ENCODE data around the gene IL6. TPM values are rescaled to one million over a fixed set of nuclear protein-coding genes. Genes with fewer than 3 reads are reported as not detected.
A peak's percentile ranks its signal among the peaks of the same experiment; 100 is the strongest.

The IL6 gene
- total and polyA plus RNA-seq, 5 donors from 2014 or later = not detected

GRCh38 chr7:22730066-22730710, 3.2 kb downstream of the IL6 start:
- DNase-seq (no peak), ATAC-seq (ENCODE audit: low read depth in 2 of 2) (no peak)
- H3K9me3 Mint-ChIP-seq = peaks cover 0 to 7% (median 0%) of the 10 kb centered on the region in 7 donors
- no peak overlapping the region for H3K27ac Mint-ChIP-seq
- H3K36me3 Mint-ChIP-seq = no peaks in the 10 kb centered on the region
- peaks cover 40% of the 10 kb centered on the region for H3K27me3 Mint-ChIP-seq
- H3K4me1 Mint-ChIP-seq = peaks cover 0 to 21% (median 13%) of the 10 kb centered on the region in 4 donors
- Histone ChIP-seq H3K27me3 (ENCODE audit: control insufficient read depth, insufficient read depth, low read length) (peaks cover 3% of the 10 kb centered on the region), H3K36me3 (ENCODE audit: control insufficient read depth, insufficient read depth, low read length) (no peaks in the 10 kb centered on the region), H3K27ac (ENCODE audit: insufficient read depth, low read length, poor library complexity, severe bottlenecking) (no peak overlapping the region), H3K4me1 (ENCODE audit: control insufficient read depth, insufficient read depth, low read length, poor library complexity, severe bottlenecking) (no peaks in the 10 kb centered on the region), H3K9me3 (ENCODE audit: control insufficient read depth in 2 of 2, low read length in 2 of 2) (no peaks in the 10 kb centered on the region), H3K4me3 (ENCODE audit: low read depth, low read length) (no peak overlapping the region)
- no peak overlapping the region for H3K4me3 Mint-ChIP-seq

GRCh38 chr7:22730921-22731654, 4.1 kb downstream of the IL6 start:
- no peak overlapping the region for H3K4me3 Mint-ChIP-seq
- peaks cover 31% of the 10 kb centered on the region for H3K27me3 Mint-ChIP-seq
- H3K9me3 ChIP-seq (ENCODE audit: control insufficient read depth in 2 of 2, low read length in 2 of 2) = no peaks in the 10 kb centered on the region
- ATAC-seq (ENCODE audit: low read depth in 2 of 2) (no peak), DNase-seq (no peak)
- no peaks in the 10 kb centered on the region for H3K36me3 ChIP-seq (ENCODE audit: control insufficient read depth, insufficient read depth, low read length)
- H3K9me3 Mint-ChIP-seq = peaks cover 0 to 4% (median 0%) of the 10 kb centered on the region in 7 donors
- no peak overlapping the region for H3K27ac Mint-ChIP-seq
- no peaks in the 10 kb centered on the region for H3K36me3 Mint-ChIP-seq
- no peak overlapping the region for H3K27ac ChIP-seq (ENCODE audit: insufficient read depth, low read length, poor library complexity, severe bottlenecking)
- H3K4me1 ChIP-seq (ENCODE audit: control insufficient read depth, insufficient read depth, low read length, poor library complexity, severe bottlenecking) = no peaks in the 10 kb centered on the region
- peaks cover 3% of the 10 kb centered on the region for H3K27me3 ChIP-seq (ENCODE audit: control insufficient read depth, insufficient read depth, low read length)
- H3K4me1 Mint-ChIP-seq = peaks cover 0 to 16% (median 12%) of the 10 kb centered on the region in 4 donors
- H3K4me3 ChIP-seq (ENCODE audit: low read depth, low read length) = no peak overlapping the region

GRCh38 chr7:22731766-22732165, 4.8 kb downstream of the IL6 start:
- Mint-ChIP-seq H3K36me3 (no peaks in the 10 kb centered on the region), H3K4me1 (peaks cover 0 to 11% (median 8%) of the 10 kb centered on the region in 4 donors), H3K27ac (no peak overlapping the region), H3K4me3 (no peak overlapping the region), H3K9me3 (peaks cover 0 to 4% (median 2%) of the 10 kb centered on the region in 7 donors), H3K27me3 (peaks cover 24% of the 10 kb centered on the region)
- Histone ChIP-seq H3K27ac (ENCODE audit: insufficient read depth, low read length, poor library complexity, severe bottlenecking) (no peak overlapping the region), H3K36me3 (ENCODE audit: control insufficient read depth, insufficient read depth, low read length) (no peaks in the 10 kb centered on the region), H3K27me3 (ENCODE audit: control insufficient read depth, insufficient read depth, low read length) (peaks cover 3% of the 10 kb centered on the region), H3K4me3 (ENCODE audit: low read depth, low read length) (no peak overlapping the region), H3K9me3 (ENCODE audit: control insufficient read depth in 2 of 2, low read length in 2 of 2) (no peaks in the 10 kb centered on the region), H3K4me1 (ENCODE audit: control insufficient read depth, insufficient read depth, low read length, poor library complexity, severe bottlenecking) (no peaks in the 10 kb centered on the region)
- DNase-seq = no peak
- ATAC-seq (ENCODE audit: low read depth in 2 of 2) = no peak

GRCh38 chr7:22732556-22733126, 5.6 kb downstream of the IL6 start:
- Histone ChIP-seq H3K27me3 (ENCODE audit: control insufficient read depth, insufficient read depth, low read length) (peaks cover 8% of the 10 kb centered on the region), H3K4me1 (ENCODE audit: control insufficient read depth, insufficient read depth, low read length, poor library complexity, severe bottlenecking) (no peaks in the 10 kb centered on the region), H3K36me3 (ENCODE audit: control insufficient read depth, insufficient read depth, low read length) (no peaks in the 10 kb centered on the region), H3K4me3 (ENCODE audit: low read depth, low read length) (no peak overlapping the region), H3K9me3 (ENCODE audit: control insufficient read depth in 2 of 2, low read length in 2 of 2) (peaks cover 0 to 2% of the 10 kb centered on the region in 2 experiments), H3K27ac (ENCODE audit: insufficient read depth, low read length, poor library complexity, severe bottlenecking) (no peak overlapping the region)
- no peak overlapping the region for H3K27ac Mint-ChIP-seq
- H3K9me3 Mint-ChIP-seq = peaks cover 0 to 10% (median 7%) of the 10 kb centered on the region in 7 donors
- H3K36me3 Mint-ChIP-seq = no peaks in the 10 kb centered on the region
- H3K27me3 Mint-ChIP-seq = peaks cover 16% of the 10 kb centered on the region
- H3K4me1 Mint-ChIP-seq = peaks cover 0 to 6% (median 4%) of the 10 kb centered on the region in 4 donors
- H3K4me3 Mint-ChIP-seq = no peak overlapping the region
- no peak for ATAC-seq (ENCODE audit: low read depth in 2 of 2)
- DNase-seq = peak in 1 of 3 donors; percentile 39

- no peaks in the 10 kb centered on the region for H3K36me3 ChIP-seq (ENCODE audit: control insufficient read depth, insufficient read depth, low read length)
- peaks cover 0 to 2% of the 10 kb centered on the region in 2 experiments for H3K9me3 ChIP-seq (ENCODE audit: control insufficient read depth in 2 of 2, low read length in 2 of 2)
- peaks cover 9% of the 10 kb centered on the region for H3K27me3 ChIP-seq (ENCODE audit: control insufficient read depth, insufficient read depth, low read length)
- no peaks in the 10 kb centered on the region for H3K4me1 ChIP-seq (ENCODE audit: control insufficient read depth, insufficient read depth, low read length, poor library complexity, severe bottlenecking)
- H3K27ac ChIP-seq (ENCODE audit: insufficient read depth, low read length, poor library complexity, severe bottlenecking) = no peak overlapping the region
- Mint-ChIP-seq H3K36me3 (no peaks in the 10 kb centered on the region), H3K27me3 (peaks cover 5% of the 10 kb centered on the region), H3K4me1 (peaks cover 0 to 5% (median 2%) of the 10 kb centered on the region in 4 donors), H3K9me3 (peaks cover 0 to 12% (median 7%) of the 10 kb centered on the region in 7 donors), H3K4me3 (no peak overlapping the region), H3K27ac (no peak overlapping the region)
- H3K4me3 ChIP-seq (ENCODE audit: low read depth, low read length) = no peak overlapping the region
- ATAC-seq (ENCODE audit: low read depth in 2 of 2) (no peak), DNase-seq (no peak)
These were observed 6.8 kb downstream of the IL6 start for GRCh38 chr7:22733761-22734160.

- Mint-ChIP-seq H3K27me3 (no peaks in the 10 kb centered on the region), H3K4me1 (no peaks in the 10 kb centered on the region), H3K36me3 (no peaks in the 10 kb centered on the region), H3K4me3 (no peak overlapping the region), H3K27ac (no peak overlapping the region), H3K9me3 (peaks cover 0 to 2% (median 0%) of the 10 kb centered on the region in 7 donors)
- ATAC-seq (ENCODE audit: low read depth in 2 of 2) (no peak), DNase-seq (no peak)
- H3K9me3 ChIP-seq (ENCODE audit: control insufficient read depth in 2 of 2, low read length in 2 of 2) = no peaks in the 10 kb centered on the region
- no peak overlapping the region for H3K27ac ChIP-seq (ENCODE audit: insufficient read depth, low read length, poor library complexity, severe bottlenecking)
- no peaks in the 10 kb centered on the region for H3K4me1 ChIP-seq (ENCODE audit: control insufficient read depth, insufficient read depth, low read length, poor library complexity, severe bottlenecking)
- peaks cover 3% of the 10 kb centered on the region for H3K27me3 ChIP-seq (ENCODE audit: control insufficient read depth, insufficient read depth, low read length)
- no peaks in the 10 kb centered on the region for H3K36me3 ChIP-seq (ENCODE audit: control insufficient read depth, insufficient read depth, low read length)
- no peak overlapping the region for H3K4me3 ChIP-seq (ENCODE audit: low read depth, low read length)
These were observed 16.0 kb downstream of the IL6 start for GRCh38 chr7:22743014-22743413.

GRCh38 chr7:22751341-22751740, 24.3 kb downstream of the IL6 start:
- DNase-seq = no peak
- H3K36me3 Mint-ChIP-seq = no peaks in the 10 kb centered on the region
- no peak overlapping the region for H3K27ac Mint-ChIP-seq
- no peak overlapping the region for H3K27ac ChIP-seq (ENCODE audit: insufficient read depth, low read length, poor library complexity, severe bottlenecking)
- H3K4me3 Mint-ChIP-seq = no peak overlapping the region
- H3K9me3 ChIP-seq (ENCODE audit: control insufficient read depth in 2 of 2, low read length in 2 of 2) = no peaks in the 10 kb centered on the region
- H3K4me3 ChIP-seq (ENCODE audit: low read depth, low read length) = no peak overlapping the region
- peaks cover 3% of the 10 kb centered on the region for H3K27me3 ChIP-seq (ENCODE audit: control insufficient read depth, insufficient read depth, low read length)
- no peaks in the 10 kb centered on the region for H3K36me3 ChIP-seq (ENCODE audit: control insufficient read depth, insufficient read depth, low read length)
- H3K27me3 Mint-ChIP-seq = peaks cover 37% of the 10 kb centered on the region
- H3K4me1 Mint-ChIP-seq = no peaks in the 10 kb centered on the region
- no peaks in the 10 kb centered on the region for H3K4me1 ChIP-seq (ENCODE audit: control insufficient read depth, insufficient read depth, low read length, poor library complexity, severe bottlenecking)
- no peak for ATAC-seq (ENCODE audit: low read depth in 2 of 2)
- peaks cover 0 to 6% (median 0%) of the 10 kb centered on the region in 7 donors for H3K9me3 Mint-ChIP-seq

All from CD4-positive, CD25-positive, alpha-beta regulatory T cell (primary cell).